Measurements from ENCODE around the gene SLC9A9.

The SLC9A9 gene

GRCh38 chr3:143814443-143814889 lies 33.8 kb downstream of the SLC9A9 start:
- Histone ChIP-seq H3K4me3 (ENCODE audit: low read depth in 1 of 2, low read length in 2 of 2) (no peak overlapping the region), H3K9me3 (ENCODE audit: insufficient read depth, low read length, severe bottlenecking) (no peaks in the 10 kb centered on the region), H3K27me3 (ENCODE audit: insufficient read depth, low read length, poor library complexity) (no peaks in the 10 kb centered on the region), H4K20me1 (ENCODE audit: insufficient read depth, low read length) (no peaks in the 10 kb centered on the region), H2AFZ (ENCODE audit: low read depth, low read length) (no peak overlapping the region), H3K27ac (ENCODE audit: low read length) (no peak overlapping the region), H3K36me3 (ENCODE audit: insufficient read depth, low read length) (no peaks in the 10 kb centered on the region), H3K4me2 (ENCODE audit: insufficient read depth, low read length) (no peak overlapping the region), H3K4me1 (ENCODE audit: insufficient read depth, low read length) (peaks cover 2% of the 10 kb centered on the region; the same call in 1 of the 2 replicates), H3K9ac (ENCODE audit: low read depth, low read length) (no peak overlapping the region), H3K79me2 (ENCODE audit: insufficient read depth, low read length) (no peaks in the 10 kb centered on the region)
- TF ChIP-seq CTCF (IDR thresholded peaks at IDR 0.05; ENCODE audit: borderline replicate concordance, extremely low read depth, low read length, poor library complexity, severe bottlenecking) = no peak
- no peak for TF ChIP-seq EZH2 (IDR thresholded peaks at IDR 0.05; ENCODE audit: borderline replicate concordance, low read depth, low read length, severe bottlenecking)
- DNase-seq = no peak
- ATAC-seq (ENCODE audit: insufficient read depth, low read depth) = no peak

GRCh38 chr3:143812481-143812880 lies 35.8 kb downstream of the SLC9A9 start:
- Histone ChIP-seq H3K4me2 (ENCODE audit: insufficient read depth, low read length) (no peak overlapping the region), H3K4me1 (ENCODE audit: insufficient read depth, low read length) (peaks cover 2% of the 10 kb centered on the region; the same call in 1 of the 2 replicates), H2AFZ (ENCODE audit: low read depth, low read length) (no peak overlapping the region), H3K27me3 (ENCODE audit: insufficient read depth, low read length, poor library complexity) (no peaks in the 10 kb centered on the region), H3K79me2 (ENCODE audit: insufficient read depth, low read length) (no peaks in the 10 kb centered on the region), H3K36me3 (ENCODE audit: insufficient read depth, low read length) (no peaks in the 10 kb centered on the region), H3K9me3 (ENCODE audit: insufficient read depth, low read length, severe bottlenecking) (no peaks in the 10 kb centered on the region), H3K27ac (ENCODE audit: low read length) (no peak overlapping the region), H4K20me1 (ENCODE audit: insufficient read depth, low read length) (no peaks in the 10 kb centered on the region), H3K4me3 (ENCODE audit: low read depth in 1 of 2, low read length in 2 of 2) (no peak overlapping the region), H3K9ac (ENCODE audit: low read depth, low read length) (no peak overlapping the region)
- ATAC-seq (ENCODE audit: insufficient read depth, low read depth) (no peak), DNase-seq (no peak)
- TF ChIP-seq CTCF (IDR thresholded peaks at IDR 0.05; ENCODE audit: borderline replicate concordance, extremely low read depth, low read length, poor library complexity, severe bottlenecking) (no peak), EZH2 (IDR thresholded peaks at IDR 0.05; ENCODE audit: borderline replicate concordance, low read depth, low read length, severe bottlenecking) (no peak)

GRCh38 chr3:143811602-143812001 lies 36.7 kb downstream of the SLC9A9 start:
- Histone ChIP-seq H3K4me1 (ENCODE audit: insufficient read depth, low read length) (peaks cover 2% of the 10 kb centered on the region; the same call in 1 of the 2 replicates), H3K36me3 (ENCODE audit: insufficient read depth, low read length) (no peaks in the 10 kb centered on the region), H3K4me2 (ENCODE audit: insufficient read depth, low read length) (no peak overlapping the region), H4K20me1 (ENCODE audit: insufficient read depth, low read length) (no peaks in the 10 kb centered on the region), H3K79me2 (ENCODE audit: insufficient read depth, low read length) (no peaks in the 10 kb centered on the region), H3K9me3 (ENCODE audit: insufficient read depth, low read length, severe bottlenecking) (no peaks in the 10 kb centered on the region), H3K27ac (ENCODE audit: low read length) (no peak overlapping the region), H2AFZ (ENCODE audit: low read depth, low read length) (no peak overlapping the region), H3K27me3 (ENCODE audit: insufficient read depth, low read length, poor library complexity) (no peaks in the 10 kb centered on the region), H3K4me3 (ENCODE audit: low read depth in 1 of 2, low read length in 2 of 2) (no peak overlapping the region), H3K9ac (ENCODE audit: low read depth, low read length) (no peak overlapping the region)
- DNase-seq (no peak), ATAC-seq (ENCODE audit: insufficient read depth, low read depth) (no peak)
- TF ChIP-seq CTCF (IDR thresholded peaks at IDR 0.05; ENCODE audit: borderline replicate concordance, extremely low read depth, low read length, poor library complexity, severe bottlenecking) = no peak
- no peak for TF ChIP-seq EZH2 (IDR thresholded peaks at IDR 0.05; ENCODE audit: borderline replicate concordance, low read depth, low read length, severe bottlenecking)

DNA sequence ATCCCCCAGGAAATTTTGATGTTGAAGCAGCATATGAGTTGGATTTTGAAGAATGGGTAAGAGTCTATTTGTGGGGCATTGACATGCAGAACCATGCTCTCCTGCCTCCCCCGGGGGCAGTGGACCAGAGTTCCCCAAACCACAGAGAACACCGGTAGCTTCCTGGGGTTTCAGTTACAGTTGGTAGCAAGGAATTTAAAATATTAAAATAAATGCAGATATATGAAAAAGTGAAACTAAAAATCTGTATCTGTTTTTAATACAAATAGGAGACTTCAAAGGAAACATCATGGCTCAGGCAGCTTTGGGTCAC lies 37.4 kb downstream of the SLC9A9 start:
- Histone ChIP-seq H3K4me2 (ENCODE audit: insufficient read depth, low read length) (no peak overlapping the region), H3K79me2 (ENCODE audit: insufficient read depth, low read length) (no peaks in the 10 kb centered on the region), H3K27ac (ENCODE audit: low read length) (no peak overlapping the region), H3K36me3 (ENCODE audit: insufficient read depth, low read length) (no peaks in the 10 kb centered on the region), H3K4me3 (ENCODE audit: low read depth in 1 of 2, low read length in 2 of 2) (no peak overlapping the region), H3K9me3 (ENCODE audit: insufficient read depth, low read length, severe bottlenecking) (no peaks in the 10 kb centered on the region), H4K20me1 (ENCODE audit: insufficient read depth, low read length) (no peaks in the 10 kb centered on the region), H3K4me1 (ENCODE audit: insufficient read depth, low read length) (peaks cover 2% of the 10 kb centered on the region; the same call in 1 of the 2 replicates), H2AFZ (ENCODE audit: low read depth, low read length) (no peak overlapping the region), H3K27me3 (ENCODE audit: insufficient read depth, low read length, poor library complexity) (no peaks in the 10 kb centered on the region), H3K9ac (ENCODE audit: low read depth, low read length) (no peak overlapping the region)
- ATAC-seq (ENCODE audit: insufficient read depth, low read depth) = no peak
- DNase-seq = no peak
- TF ChIP-seq CTCF (IDR thresholded peaks at IDR 0.05; ENCODE audit: borderline replicate concordance, extremely low read depth, low read length, poor library complexity, severe bottlenecking) = no peak
- TF ChIP-seq EZH2 (IDR thresholded peaks at IDR 0.05; ENCODE audit: borderline replicate concordance, low read depth, low read length, severe bottlenecking) = no peak

Measured in DND-41 (cell line).